Measurements from ENCODE around the gene VAC14.
"Not testable (repeated sequence)": the region's sequence is repeated elsewhere in the genome, so short reads cannot be mapped to it uniquely, and the experiment has no call there.

The VAC14 gene

DNA sequence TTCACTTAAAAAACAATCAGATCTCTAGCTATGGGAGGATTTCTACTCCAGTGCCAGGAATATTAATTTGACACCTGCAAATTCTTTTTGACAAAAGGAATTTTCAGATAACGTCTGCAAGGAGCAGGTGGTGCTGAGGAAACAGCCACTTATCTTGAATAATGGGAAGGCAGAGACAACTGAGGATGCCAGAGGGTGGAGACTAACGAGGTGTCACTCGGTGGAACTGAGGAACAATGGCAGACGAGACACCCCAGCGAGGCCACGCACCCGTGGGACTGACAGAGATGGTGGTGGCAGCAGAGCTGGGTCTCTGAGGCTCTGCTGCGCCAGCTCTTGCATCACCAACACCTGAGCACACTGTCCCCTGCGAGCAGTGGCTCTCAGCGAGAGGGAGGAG is 42.2 kb downstream of the VAC14 start:
- DNase-seq, result no peak

DNA sequence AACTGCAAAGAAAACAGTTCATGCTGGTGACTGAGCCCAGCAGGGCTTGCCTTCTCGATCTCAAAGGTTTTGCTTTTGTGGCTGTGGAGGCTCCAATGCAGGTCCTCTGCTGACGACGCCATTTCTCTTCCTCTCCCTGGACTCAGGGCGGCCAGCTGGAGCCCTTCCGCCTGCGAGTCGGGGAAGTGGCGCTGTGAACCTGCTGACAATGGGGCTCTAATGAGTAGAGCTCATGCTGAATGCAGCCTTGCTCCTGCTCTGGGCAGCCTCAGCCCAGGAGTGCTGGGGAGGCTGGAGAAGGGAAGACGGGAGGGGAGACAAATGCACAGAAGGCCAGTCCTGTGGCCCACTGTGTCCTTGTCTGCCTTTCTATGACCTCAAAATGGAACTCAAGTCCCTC is 43.8 kb downstream of the VAC14 start:
- no peak for DNase-seq

DNA sequence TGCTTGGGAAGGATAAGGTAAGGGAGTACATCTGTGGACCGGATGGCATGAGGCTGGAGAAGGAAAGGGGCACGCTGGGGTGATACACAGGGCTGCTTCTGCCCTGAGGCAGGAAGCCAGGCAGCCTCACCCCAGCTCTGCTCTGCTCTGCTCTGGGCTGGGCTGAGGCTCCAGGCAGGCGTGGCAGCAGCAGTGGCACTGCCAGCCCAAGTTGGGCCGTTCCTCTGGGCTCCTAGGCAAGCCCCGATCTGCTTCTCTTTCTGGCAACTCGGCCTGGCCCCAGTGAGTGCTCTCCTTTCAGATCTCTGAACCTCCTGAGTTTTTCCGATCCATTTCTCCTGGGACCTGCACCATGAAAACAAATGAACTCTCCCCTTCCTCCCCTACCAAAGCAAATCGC is 44.9 kb downstream of the VAC14 start:
- no peak for DNase-seq

DNA sequence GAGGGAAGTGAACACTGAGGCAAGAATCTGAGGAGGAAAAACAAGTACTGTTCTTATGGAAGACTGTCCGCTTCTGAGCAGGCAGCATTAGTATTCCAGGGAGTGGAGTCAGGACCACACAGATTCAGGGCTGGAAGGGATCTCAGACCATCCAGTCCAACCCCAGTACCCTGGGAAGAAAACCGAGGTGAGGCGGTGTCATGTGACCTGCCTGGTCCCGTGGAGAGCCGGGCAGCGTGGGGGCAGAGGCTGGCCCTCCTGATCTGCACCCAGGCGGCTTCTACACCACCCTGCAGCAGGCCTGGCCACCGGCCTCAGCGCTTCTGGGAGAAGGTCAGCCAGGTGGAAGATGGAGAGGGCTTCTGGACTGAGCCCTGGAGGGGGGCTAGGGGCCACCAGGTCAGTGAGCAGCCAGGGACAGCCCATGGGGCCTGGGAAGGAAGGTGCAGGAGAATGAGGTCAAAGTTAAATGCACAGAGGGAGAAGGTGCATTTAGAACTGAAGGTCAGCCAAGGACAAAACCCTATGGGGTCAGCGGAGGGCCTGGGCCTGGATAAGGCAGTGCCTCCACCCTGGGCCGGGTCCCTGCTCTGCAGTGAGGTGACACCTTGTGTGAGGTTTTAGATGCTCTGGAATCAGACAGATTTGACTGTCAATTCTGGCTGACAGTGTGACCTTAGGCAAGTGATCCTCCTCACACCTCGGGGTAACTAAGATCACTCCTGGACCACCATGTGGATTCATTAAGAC is 45.9 kb downstream of the VAC14 start:
- DNase-seq, result no peak

DNA sequence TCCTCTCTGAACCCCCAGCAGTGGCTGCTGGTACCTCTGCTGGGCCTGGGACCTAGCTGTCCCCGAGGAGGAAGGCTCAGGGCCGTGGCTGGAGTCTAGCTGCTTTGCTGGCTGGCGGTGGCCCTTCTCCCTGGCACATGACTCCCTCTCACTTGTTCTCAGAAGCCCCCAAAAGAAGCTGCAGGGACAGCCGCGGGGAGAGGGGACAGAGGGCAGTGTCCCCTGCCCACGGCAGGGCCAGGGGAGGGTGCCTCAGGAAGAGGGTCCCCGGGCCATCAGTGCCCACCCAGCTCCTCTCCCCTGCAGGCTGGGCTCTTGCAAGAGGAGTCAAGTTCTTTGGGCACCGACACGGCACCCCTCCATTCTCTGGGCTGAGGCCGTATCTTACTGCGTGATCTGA is 46.6 kb downstream of the VAC14 start:
- no peak for DNase-seq

DNA sequence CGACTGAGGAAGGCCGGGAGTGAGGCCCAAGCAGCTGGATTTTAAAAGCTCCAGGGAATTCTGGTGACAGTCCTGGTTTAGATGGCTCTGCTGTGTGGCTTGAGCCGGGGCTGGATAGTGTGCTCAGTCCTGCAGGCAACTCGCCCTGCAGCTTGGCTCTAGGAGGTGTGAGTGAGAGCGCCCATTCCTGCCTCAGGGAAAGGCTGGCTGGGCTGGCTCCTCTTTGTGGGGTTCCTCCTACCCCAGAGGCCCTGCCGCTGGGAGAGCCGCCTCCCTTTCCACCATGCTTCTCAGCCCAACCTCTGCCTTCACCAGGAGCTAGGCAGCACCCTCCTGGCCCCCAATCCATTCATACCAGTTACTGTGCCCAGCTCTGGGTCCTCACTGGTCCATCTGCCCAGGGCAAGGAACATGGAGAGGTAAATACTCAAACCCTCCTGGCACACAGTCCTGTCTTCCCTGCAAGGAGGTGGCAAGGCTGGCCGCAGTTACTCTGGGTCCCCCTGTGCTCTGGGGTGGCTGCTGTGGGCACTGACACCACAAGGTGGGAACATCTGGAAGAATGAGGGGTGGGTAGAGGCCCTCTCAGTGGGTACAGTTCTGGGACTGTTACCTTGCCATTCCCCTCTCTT is 47.1 kb downstream of the VAC14 start:
- DNase-seq, result no peak

DNA sequence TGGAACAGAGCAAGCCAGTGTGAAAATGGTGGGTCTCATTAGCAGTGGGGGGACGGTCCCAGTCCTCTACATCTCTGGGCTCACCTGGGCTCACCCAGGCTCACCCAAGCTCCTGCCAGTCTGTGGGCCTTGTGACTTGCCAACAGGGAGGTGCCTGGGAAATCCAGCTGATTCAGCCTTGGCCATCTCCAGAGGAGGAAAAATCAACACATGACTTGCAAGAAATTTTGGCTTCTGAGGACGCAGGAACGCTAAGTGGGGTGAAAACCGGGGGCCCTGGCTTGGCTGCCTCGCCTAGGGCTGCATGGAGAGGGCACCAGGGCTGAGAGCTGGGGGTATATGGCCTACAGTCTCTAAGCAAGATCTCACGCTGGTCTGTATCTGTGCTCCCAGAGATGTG is 47.7 kb downstream of the VAC14 start:
- DNase-seq, result no peak

DNA sequence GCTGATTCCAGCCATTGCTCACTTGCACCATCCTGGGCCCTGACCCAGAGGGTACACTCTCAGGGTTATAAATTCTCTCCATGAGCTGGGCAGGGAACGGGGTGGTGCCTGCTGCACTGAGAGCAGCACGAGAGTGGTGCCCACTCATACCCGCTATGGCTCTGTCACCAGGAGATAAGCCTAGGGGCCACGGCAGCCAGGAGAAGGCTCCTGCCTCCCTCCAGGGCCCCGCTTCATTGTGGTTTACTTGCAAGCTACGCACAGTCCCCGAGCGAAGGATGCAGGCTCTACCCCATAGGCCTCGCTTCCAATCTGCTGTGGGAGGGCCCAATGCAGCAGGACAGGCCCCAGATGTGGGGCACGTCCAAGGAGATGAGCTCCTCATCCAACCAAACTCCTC is 48.5 kb downstream of the VAC14 start:
- no peak for DNase-seq

DNA sequence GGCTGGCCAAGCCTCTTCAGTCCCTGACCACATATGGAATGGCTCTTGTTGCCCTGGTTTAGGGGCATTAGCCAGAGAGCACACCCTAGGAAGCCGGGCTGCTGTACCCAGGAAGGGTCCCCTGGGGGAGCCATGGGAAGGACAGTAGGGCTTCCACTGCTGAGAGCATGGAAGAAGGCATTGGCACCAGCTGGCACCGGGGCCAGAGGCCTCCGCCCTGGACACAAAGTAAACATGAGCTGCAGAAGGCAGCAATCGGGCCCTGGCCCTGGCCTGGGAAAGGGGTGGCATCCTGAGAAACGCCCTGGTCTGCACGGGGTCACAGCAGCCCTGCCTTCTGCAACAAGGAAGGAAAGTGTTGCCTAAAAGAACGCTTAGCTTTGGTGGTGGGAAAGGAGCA is 49.4 kb downstream of the VAC14 start:
- DNase-seq, result no peak

DNA sequence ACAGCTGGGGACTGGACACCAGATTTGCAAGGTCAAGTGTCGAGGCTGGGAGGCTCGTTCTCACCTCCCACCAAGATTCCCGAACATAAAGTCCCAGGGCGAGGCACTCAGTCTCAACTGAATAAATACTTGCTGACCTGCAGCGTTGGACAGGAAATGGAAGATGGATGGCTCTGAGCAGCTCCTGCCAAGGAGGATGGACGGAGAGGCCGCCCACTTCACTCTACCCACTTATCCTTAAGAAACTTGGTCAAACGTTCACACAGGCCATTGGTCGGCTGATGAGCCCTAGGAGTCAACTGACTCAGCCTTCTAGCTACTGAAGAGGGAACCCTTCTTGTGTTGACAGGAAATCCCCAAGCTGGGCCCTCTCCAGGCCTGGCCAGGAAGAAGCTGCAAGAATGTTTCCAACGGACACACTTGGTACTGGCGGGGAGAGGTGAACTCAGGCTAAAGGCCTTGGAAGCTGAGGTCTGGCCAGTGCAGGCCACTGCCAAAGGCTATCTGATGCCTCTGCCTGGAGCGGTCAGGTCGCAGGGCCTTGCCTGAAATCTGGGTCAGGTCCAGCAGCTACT is 50.0 kb downstream of the VAC14 start:
- no peak for DNase-seq

DNA sequence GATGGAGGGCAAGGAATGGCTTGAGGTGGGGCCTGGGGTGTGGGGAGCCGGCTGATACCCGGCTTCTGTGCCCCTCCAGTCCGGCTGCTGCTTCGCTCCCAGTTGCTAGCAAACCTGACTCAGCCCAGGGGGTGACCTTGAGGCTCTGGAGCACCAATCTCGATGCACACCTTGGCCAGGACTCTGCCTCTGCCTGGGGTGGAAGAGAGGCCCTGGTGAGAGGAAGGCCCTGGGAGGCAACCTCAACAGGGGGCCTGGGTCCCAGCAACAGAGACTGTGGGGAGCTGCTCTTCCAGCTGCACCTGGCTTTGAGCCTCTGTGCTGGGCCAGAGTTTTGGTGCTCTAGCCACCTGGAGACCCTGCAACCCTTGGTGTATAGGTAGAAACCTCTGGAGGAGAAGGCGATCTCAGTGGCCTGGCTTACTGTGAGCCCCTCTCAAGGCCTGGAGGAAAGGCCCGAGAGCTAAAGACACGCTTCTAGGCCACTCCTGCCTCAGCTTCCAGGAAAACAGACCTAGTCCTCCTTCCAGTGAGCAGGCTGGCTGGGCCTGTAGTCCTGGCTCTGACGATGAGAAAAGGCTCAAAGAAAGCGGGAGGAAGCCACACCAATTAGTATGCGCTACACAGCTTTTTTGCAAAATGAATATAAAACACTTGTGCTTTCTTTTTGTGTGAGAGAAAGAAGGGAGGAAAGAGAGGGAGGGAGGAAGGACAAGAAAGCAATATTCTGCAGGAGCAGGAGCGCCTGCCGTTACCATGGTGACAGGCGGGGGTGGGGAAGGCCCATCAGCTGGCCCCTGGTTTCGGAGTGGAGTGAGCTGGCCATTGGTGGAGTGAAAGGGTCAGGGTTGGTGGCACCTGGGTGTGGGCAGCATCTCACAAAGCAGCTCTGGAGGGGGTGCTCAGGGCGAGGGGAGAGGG is 51.0 kb downstream of the VAC14 start:
- no peak for DNase-seq

DNA sequence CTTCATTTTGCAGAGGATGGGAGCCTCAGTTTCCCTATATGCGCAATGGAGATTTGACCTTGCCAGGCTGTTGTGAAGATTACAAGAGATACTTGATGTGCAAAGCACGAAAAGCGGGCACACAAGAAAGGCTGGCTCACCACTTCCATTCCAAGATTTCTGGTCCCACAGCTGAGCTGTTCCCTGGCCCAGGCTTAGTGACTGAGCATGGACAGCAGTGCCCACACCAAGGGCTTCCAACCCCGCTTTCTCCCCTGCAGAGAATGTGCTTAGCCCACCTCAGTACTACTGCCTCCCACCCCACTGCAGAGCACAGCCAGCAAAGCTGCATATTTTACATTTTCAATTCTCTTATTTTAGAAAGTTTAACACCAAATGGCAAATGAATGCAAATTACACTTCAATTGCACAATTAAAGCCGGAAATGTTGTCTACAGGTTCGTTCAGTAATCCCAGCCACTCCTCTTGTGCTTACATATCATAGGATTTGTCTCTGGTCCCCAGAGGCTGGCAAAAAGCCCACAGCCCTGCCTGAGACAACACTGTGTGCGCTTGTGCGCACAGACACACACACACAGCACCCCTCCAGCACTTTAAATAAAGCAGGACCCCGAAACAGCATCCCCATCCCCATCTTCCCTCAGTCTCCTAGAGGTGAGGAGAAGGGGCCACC is 51.8 kb downstream of the VAC14 start:
- no peak for DNase-seq

DNA sequence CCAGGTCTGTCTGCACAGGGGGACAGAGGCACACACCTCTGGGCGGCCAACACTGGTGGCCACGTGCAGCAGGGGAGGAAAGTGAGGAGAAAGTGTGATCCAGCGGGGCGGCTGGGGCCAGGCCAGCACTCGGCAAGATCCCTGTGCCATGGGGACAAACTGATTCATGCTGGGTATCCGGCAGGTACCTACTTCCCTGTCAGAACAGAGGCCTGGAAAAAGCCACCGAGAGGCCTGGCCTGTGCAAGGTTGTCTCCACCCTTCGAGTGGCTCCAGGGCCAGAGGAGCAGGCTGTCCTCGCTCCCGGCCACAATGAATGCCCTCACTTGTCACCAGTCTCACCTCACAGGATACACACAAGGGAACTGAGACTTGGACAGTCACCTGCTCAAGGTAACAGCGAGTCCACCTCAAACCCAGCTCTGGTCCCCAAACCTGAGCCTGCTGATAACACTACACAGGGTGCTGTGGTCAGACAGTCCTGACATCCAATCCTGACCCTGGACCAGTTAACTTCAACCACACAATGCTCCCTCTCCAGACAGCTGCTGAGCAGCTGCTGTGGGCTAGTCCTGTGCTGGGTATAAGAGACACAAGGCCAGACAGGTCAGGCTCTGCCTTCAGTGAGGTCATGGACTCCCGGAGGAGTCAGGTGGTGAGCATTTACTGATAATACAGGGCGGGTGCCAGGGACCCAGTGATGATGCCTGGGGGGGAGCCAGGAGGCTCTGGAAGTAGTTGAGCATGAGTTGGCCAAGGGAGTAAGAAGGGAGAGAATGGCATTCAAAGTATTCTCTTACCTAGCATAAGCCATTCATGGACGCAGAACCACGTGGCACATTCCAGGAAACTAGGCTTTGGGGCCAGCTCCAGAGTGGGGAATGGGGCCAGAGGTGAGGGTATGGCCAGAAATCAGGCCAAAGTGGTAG is 53.0 kb downstream of the VAC14 start:
- no peak for DNase-seq

DNA sequence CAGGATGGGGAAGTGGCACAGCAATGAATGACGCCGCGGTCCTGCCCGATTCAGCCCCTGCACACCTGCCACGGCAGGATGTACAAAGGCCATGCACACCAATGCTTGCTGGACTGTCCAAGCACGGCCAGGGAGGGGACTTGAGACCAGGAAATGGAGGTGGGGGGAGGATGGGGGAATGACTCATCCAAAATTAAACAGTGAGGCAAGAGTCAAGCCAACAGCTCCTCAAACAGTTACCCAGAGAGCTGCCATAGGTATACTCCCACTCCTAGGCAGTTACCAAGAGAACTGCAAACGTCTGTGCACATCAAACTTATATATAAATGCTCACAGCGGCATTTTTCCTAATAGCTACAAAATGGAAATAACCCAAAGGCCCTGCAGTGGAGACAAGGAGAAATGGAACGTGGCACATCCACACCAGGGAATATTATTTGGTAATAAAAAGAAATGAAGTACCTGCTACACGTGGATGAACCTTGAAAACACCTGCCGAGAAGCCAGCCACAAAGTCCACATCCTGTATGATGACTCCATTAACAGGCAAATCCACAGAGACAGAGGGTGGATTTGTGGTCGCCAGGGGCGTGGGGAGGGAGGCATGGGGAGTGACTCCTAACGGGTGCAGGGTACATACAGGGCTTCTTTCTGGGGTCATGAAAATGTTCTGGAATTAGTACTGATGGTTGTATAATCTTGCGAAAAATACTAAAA is 54.1 kb downstream of the VAC14 start:
- DNase-seq, result no peak

DNA sequence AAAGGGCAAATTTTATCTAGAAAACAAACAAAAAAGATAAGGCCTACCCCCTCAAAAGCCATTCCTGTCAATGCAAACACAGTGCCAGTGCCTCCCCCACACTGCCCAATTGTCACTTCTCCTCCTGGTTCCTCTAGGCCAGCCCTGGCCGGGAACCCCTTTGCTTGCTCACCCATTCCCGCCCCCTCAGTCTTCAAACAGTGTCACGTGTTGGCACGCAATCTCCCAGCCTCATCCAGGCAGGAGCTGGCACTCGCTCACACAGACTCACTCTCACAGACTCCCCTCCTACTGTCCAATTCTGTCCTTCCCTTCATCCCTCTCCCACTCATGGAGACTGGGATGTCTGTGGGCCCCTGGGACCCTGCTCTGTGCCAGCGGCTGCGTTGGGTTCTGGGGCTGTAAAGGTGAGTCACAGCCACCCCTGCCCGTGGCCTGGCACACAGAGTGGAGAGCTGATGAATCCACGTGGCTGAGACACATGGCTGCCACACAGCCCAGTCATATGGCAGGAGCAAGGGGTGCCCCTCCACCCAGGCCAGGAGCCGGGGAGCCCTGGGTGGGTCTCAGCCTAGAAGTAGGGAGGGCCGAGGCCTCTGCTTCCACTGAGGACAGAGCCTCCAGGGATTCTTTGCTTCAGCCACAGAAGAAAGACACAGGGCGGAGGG is 54.8 kb downstream of the VAC14 start:
- no peak for DNase-seq

DNA sequence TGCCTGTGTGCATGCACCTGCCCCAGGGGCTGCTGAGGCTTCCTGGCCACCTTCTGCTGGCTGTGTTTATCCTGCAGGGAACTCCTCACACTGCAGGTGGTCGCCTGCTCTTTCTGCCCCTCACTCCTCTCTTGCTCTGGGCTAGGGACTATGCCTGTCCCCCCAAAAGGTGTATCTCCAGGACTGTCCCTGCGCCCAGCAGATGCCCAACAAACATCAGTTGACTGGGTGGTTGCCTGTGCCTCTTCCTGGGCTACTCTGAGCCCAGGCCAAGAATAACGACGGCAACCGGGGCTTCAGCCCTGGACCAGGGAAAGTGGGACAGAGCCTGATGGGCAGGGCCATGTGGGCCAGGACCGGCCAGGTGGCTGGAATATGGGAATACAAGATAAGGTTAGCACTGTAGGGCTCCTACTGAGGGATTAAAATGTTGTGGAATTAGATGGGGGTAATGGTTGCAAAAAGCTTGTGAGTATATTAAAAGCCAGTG is 55.4 kb downstream of the VAC14 start:
- no peak for DNase-seq

DNA sequence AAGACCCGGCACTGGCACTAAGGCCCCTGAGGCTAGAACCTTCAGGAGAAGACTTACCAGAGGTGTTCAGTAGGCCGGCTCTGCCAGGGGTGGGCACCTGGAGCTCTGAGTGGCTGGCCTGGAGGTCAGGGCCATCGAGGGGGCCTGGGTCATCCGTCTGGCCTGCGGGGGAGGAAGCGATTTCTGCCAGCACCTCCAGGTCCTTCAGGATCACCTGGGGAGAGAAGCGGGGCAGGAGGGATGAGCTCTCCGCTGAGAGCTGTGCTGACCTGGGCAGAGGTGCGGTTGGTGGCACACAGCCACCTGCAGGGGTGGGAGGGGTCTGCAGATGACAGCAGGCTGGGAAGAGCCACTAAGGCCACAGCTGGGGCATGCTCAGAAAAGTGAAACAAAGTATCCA is 56.6 kb downstream of the VAC14 start:
- DNase-seq, result no peak

DNA sequence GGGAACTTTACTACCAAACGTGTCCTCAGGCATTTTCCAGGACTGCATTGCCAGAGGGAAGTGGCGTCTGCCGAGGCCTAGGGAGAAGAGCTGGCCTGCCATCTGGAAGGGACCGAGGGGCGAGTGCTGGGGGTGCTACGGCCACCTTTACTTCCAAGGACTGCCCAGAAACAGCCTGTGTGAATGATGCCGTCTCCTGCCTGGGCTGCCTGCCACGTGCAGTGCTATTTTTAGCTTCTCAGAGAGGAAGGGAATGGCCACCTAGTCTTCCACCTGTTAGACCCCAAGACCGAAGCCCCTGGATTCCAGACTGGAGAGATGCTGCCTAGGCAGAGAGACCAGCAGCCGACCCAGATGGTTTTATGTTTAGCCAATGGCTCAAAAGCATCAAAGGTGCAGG is 57.2 kb downstream of the VAC14 start:
- DNase-seq, result no peak

DNA sequence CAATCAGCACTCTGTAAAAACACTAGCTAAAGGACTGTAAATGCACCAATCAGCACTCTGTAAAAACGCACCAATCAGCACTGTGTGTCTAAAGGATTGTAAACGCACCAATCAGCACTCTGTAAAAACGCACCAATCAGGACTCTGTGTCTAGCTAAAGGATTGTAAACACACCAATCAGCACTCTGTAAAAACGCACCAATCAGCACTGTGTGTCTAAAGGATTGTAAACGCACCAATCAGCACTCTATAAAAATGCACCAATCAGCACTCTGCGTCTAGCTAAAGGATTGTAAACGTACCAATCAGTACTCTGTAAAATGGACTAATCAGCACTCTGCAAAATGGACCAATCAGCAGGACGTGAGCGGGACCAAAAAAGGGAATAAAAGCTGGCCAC is 58.0 kb downstream of the VAC14 start:
- DNase-seq, result not testable (repeated sequence)

DNA sequence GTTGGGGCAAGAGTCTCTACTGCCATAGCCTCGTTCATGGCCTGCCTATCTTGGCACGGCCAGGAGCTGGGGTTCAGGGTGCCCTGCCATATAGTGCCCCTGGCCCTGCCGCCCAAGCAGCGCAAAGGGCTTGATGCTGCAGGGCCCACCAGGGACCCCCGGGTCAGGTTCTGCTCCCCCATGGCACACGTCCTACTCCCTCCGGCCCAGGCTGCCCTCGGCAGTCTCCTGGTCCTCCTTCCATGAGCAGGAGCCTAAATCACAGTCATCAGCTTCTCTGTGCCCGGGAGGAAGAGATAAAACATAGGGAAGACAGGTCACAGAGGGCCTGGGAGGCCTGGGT is 59.2 kb downstream of the VAC14 start:
- no peak for DNase-seq
